Sciatic nerve (tissue), 2 donors: ENCODE measurements around the gene LRRC26. TPM values are rescaled to one million over a fixed set of nuclear protein-coding genes. Genes with fewer than 3 reads are reported as not detected.
"Not testable (repeated sequence)": the region's sequence is repeated elsewhere in the genome, so short reads cannot be mapped to it uniquely, and the experiment has no call there.

ENCODE experiments used
- ATAC-seq: fragments of 200-7000 bp; cut with Tn5 transposase; one replicate; pipeline ENCODE4 v1.9.1; 2020; ENCODE audit warnings: mild to moderate bottlenecking, moderate library complexity
- DNase-seq: peaks from one replicate; pipeline ENCODE4 v3.0.0-alpha.2; 2020; ENCODE audit warnings: low spot score
- intact Hi-C: fragments of 100-400 bp; cut with DNase I; formaldehyde crosslinking; loops from one replicate; pipeline ENCODE4 v1.14.2; 2022
- total RNA-seq: library from RNA; stranded (reverse); fragmentation: NEBNext Ultra II Directional; extraction: Animal tissue kit (Norgen Biotek cat#: 25700); gene quantifications from one replicate; pipeline ENCODE4 v1.2.1, GENCODE V29; 2021
- donor health status: DM: no; HTN: no; CAD: no.
- donor health status: DM: no; HTN: no; CAD: no.

The LRRC26 gene
- total RNA-seq, 1 donor from 2014 or later: not detected

DNA sequence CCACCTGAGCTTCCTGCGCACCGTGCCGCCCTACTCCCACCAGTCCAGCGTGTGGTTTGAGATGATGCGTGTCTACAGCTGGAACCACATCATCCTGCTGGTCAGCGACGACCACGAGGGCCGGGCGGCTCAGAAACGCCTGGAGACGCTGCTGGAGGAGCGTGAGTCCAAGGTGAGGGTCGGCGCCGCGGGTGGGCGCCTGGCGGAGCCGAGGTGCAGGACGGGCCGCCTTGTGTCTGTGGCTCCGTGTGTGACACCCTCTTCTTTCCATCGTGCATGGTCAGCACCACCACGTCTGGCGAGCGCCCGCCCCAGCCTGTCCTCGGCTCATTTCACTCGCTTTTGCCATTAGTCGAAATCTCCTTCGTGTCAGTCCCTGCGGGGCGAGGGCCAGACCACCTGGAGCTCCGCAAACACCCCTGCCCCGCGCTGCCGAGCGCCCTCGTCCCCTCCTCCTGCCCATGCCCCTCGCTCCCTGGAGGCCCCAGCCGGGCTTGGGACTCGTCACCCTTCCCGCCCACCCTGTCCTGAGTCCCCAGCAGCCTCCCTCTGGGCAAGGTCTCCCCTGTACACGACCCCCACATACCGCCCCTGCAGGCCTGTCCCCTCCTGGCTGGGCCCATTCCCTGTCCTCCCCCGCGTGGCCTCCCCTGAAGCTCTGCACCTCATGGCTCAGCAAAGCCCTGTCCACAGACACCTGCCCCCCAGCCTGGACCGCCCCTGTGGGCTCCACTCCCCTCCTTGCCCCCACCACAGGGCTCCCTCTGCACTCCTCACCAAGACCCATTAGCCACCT lies 23.9 kb downstream of the LRRC26 start:
- intact Hi-C loops: no loop called here
- DNase-seq: no peak
- peak; percentile 27 for ATAC-seq

GRCh38 chr9:137143459-137143858 lies 26.4 kb downstream of the LRRC26 start:
- ATAC-seq (no peak), DNase-seq (no peak)
- intact Hi-C loops: no loop called here

DNA sequence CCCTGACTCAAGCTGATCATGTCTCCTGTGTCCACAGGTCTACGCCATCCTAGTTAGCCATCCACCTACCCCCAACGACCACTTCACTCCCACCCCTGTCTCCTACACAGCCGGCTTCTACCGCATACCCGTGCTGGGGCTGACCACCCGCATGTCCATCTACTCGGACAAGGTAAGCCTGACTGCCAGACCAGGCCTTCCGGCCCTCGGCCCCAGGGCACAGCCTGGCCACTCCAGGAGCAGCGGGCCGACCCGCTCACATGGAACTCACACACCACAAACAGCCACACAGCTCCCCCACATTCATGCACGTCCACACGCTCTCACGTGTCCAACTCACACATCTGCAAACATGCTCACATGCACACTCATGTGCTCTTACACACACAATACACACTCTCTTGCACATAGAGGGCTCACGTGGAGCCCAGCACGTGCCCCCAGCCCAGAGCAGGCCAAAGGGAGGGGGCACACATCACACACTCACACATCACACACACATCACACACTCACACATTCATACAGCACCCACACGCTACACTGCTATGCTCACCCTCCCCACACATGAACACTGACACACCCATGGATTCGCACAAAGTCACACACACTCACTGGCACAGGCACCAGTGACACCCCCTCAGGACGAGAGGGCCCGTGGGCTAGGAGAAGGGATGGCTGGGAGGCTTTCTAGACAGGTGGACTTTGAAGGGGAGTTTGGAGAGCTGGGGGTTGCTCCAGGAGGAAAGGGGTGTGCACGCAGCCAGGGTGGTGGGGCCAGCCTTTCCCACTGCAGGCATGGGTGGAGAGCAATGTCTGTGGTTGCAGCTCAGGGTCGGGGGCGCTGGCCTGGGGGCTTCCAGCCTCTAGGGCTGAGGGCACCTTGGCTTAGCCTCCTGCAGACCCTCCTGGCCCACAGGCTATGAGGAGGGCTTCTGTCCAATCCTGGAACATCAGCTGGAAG lies 27.6 kb downstream of the LRRC26 start:
- intact Hi-C loops: no loop called here
- DNase-seq: no peak

DNA sequence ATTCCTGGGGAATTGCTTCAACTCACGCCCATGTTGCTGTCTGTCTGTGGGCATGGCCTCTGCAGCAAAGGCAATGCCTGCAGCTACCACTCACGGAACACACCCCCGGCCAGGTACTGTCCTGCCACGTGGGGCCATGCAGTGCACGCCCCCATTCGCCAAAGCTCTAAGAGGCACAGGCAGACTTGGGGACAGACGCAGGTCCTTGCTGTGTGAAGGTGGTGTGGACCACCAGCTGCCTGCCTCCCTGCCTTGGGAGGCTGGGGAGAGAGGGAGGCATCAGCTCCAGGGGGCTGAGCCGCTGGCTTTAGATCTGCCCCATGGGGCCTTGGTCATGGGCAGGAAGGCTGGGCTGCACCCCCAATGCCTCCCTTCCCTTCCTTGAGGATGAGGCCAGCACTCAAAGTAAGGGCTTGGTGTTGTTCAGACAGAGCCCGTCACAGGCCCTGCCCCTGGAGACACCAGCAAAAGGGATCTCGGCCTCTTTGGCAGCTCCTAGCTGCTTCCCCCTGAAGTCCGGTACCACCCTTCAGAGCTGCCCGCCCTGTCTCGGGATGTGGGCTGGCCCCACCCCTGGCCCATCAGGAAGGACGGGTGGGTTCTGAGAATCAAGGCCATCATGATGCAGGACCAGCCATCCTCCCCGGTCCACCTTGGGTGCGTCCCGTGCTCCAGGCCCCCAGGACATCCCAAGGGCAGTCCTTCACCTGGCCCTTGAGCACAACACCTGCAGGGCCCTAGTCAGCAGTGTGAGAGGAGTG lies 28.6 kb downstream of the LRRC26 start:
- intact Hi-C loops: no loop called here
- ATAC-seq (no peak), DNase-seq (no peak)

More for the DNA sequence above, 27.6 kb downstream of the LRRC26 start:
- ATAC-seq: no peak

DNA sequence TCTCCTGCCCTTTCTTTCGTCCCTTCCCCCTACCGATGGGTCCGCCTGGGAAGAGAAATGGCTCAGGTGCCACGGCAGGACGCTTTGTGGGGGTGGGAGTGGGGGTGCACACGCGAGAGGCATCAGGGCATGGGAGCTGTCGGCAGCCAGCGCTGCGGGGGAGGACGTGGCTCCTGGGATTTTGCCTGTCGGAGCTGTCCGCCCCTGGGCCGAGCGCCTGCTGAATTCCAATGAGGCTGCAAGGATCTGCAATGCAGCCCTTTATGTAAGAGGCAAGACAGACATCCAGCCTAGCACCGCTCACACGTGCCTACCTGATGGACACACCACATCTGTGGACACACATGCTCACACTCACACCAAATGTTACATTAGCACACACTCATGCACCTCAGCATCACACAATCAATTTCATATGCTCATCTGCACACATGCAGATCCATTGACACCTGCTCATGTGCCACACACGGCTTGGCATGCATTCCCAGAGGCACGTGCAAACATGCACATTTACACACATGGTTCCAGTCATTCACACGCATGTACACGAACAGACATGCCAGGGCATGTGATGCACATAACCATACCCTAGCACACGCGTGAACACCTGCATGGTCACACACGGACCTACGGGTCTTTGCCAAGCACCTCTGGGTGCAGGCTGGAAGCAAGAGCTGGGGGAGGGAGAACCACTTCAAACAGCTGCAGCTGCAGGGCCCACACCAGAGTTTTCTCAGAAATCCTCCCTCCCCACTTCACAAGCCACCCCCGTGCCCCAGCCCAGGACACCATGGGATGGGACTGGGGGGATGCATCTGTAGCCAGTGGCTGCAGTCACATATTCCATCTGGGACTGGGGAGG lies 29.5 kb downstream of the LRRC26 start:
- intact Hi-C loops: no loop called here
- DNase-seq (no peak), ATAC-seq (no peak)

GRCh38 chr9:137139468-137140150 lies 30.2 kb downstream of the LRRC26 start:
- intact Hi-C loops: no loop called here
- no peak for DNase-seq
- no peak for ATAC-seq

DNA sequence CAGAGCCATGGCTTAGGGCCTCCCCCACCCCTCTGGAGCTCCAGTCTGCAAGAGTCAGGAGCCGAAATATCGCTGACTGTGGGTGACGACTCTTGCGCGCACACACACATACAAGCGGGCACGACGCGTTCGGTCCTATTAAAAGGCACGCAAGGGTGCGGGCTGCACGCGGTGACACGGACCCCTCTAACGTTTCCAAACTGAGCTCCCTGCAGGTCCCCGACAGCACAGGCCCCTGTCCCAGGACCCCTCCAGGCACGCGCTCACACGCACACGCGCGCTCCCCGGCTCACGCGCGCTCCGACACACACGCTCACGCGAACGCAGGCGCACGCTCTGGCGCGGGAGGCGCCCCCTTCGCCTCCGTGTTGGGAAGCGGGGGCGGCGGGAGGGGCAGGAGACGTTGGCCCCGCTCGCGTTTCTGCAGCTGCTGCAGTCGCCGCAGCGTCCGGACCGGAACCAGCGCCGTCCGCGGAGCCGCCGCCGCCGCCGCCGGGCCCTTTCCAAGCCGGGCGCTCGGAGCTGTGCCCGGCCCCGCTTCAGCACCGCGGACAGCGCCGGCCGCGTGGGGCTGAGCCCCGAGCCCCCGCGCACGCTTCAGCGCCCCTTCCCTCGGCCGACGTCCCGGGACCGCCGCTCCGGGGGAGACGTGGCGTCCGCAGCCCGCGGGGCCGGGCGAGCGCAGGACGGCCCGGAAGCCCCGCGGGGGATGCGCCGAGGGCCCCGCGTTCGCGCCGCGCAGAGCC lies 31.0 kb downstream of the LRRC26 start, which contains the start of gene GRIN1:
Gene GRIN1, plus strand, starts transcription at position 433 of the 746 bp plus-strand sequence. CDS start 333 bp downstream, outside the sequence.
- ATAC-seq: no peak

GRCh38 chr9:137138058-137138721 lies 31.7 kb downstream of the LRRC26 start:
- intact Hi-C loops: no loop called here
- no peak for ATAC-seq
- DNase-seq: no peak

More for the DNA sequence above, 31.0 kb downstream of the LRRC26 start, which contains the start of gene GRIN1:
- intact Hi-C loops: no loop called here
- no peak for DNase-seq

DNA sequence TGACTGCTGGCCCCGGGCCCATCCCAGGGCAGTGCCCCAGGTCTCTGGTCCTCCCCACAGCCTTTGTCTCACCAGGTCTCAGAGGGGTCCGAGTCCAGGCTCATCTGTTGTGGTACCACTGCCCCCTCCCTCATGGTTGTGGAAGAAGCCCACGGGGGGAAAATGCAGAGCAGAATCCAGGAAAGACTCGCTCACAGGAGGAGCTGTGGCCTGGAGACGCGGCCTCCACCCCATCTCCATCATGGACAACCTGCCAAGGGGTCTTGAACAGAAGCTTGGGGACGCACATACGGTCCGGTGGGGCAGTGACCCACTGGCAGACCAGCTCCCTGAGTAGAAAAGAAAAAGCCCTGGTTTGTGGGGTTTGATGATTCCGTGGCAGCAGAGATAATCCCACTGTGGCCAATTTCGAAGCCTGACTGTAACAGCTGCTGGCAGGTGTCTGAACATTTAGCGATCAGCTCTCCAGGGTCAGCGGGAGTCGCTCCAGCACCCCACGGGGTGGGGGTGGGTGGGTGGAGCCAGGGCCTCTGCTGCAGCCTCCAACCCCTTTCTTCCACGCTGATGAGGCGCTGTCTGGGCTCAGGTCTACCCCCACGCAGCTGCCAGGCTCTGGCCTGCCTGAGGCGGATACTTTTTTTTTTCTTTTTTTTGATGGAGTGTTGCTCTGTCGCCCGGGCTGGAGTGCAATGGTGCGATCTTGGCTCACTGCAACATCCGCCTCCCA lies 32.8 kb downstream of the LRRC26 start:
- no peak for ATAC-seq
- no peak for DNase-seq
- intact Hi-C loops: no loop called here

DNA sequence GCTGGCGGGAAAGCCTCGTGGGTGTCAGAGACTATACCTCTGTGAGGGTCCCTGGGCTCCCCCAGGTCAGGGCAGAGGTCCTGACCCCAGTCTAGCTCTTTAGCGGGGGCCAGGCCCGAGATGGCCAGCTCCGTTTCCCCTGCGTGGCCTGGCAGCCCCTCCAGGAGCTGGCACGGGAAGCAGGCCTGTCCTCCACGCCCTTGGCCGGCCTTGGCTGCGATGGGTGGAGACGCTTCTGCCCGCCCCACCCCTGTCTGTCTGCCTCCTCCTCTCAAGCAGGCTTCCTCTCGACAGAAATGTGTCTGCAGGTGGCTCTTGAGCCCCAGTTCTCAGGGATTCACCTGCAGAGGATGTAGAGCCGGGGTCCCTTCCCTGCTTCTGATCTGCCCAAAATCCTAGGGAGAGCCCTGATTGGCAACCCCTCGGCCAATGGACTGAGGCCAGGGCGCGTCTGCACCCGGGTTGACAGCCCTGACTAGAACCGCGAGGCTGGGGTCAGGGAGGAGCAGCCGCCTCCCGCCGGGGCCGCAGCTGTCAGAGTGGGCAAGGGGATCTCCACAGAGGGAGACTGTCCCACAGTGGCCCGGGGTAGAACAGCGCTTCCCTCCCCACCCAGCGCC lies 33.5 kb downstream of the LRRC26 start:
- ATAC-seq (no peak), DNase-seq (no peak)
- intact Hi-C loops: no loop called here

- DNase-seq, ATAC-seq, intact Hi-C loops: not testable (repeated sequence)
Observed at GRCh38 chr9:137135154-137135553, 34.7 kb downstream of the LRRC26 start.

DNA sequence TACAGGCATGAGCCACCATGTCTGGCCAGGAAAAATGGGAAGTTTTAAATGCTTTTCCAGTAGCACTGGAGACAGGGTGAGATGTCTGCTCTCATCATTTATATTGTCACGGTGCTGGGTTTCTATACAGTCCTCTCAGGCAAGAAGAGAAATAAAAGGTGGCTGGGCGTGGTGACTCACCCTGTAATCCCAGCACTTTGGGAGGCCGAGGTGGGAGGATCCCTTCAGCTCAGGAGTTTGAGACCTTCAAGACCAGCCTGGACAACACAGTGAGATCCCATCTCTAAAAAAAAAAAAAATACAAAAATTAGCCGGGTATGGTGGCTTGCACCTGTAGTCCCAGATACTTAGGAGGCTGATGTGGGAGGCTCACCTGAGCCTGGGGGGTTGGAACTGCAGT lies 35.7 kb downstream of the LRRC26 start:
- intact Hi-C loops: no loop called here
- ATAC-seq (no peak), DNase-seq (no peak)

DNA sequence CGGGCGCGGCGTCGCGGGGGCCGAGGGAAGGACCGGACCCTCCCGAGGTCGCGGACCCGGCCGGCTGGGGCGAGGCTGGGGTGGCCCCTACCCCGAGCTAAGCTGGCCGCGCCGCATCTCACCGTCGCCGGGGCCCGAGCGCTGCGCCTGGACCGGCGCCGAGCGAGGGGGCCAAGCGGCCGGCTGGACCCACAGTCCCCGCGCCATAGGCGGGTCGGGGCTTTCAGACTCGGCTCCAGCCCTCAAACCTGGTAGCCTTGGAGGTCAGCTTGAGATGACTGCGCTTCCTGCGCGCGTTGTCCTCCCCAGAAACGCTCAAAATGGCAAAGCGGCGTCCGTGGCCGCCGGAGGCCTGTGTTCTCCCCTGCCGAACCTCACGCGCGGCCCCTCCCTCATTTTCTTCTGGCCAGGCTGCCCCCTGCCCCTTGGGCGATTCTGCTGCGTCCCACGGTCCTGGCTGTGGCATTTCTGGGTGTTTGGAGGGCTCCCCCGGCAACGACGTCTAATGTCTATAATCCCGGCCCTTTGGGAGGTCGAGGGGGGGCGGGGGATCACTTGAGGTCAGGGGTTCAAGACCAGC lies 39.6 kb downstream of the LRRC26 start:
- DNase-seq (no peak), ATAC-seq (no peak)
- intact Hi-C loops: no loop called here

DNA sequence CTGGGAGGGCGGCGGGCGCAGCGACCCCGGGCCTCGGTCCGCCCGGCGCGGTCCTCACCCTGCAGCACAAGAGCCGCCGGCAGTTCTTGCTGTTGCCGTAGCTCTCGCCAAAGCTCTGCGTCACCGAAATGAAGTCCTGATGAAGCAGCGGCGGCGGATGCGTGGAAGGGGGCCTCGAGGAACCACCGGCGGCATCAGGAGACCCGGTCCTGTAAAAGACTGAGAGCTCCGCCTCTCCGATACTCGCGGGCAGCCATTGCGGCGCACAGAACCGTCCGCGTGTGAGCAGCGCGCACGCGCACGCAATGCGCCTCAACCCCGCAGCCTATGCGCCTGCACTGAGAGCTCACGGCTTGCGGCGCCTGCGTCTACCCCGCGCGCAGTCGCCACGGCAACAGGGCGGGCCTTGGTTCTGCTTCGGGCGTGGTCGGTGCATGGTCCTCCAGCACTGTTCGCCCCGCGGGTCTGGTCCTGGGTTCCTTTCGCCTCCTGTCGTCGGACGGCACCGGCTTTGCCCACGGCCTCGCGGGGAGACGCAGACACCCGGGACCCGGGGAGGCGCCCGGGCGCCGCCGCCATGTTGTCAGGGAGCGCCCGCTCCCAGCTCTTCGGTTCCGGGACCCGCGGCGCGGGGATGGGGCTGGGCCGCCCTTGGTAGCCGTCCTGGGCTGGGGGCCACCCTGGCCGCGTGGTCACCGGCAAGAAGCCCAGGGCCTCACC lies 40.2 kb downstream of the LRRC26 start:
- ATAC-seq: peak; percentile 99
- intact Hi-C loops: no loop called here
- DNase-seq: peak; percentile 89
